Measurements from ENCODE around the gene XRN2.

DNA sequence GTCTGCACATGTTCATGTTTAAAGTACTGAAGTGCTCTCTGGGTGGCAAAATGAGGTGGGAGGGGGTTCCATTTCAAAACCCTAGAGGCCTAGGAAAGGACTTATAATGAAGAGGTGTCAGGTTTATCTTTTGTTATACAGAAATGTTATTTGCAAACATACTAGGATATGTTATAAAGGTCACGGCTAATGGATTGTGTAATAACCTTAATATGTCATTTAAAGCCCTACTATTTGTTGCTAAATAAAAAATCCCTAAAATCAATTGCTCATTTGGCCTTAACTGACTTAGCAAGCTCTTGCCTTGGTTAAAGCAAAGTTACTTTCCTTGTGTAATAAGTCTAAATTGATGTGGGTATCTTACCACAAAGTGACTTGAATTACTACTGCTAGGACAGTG, 85.4 kb downstream of the XRN2 start:
- TF ChIP-seq CTCF (IDR thresholded peaks at IDR 0.05; ENCODE audit: poor library complexity): no peak
- TF ChIP-seq EZH2phosphoT487 (IDR thresholded peaks at IDR 0.05; ENCODE audit: low read depth, severe bottlenecking, unreplicated experiment): no peak

All from hepatocyte (in vitro differentiated cells).